Measurements from ENCODE around the gene USP22. TPM values are rescaled to one million over a fixed set of nuclear protein-coding genes. Genes with fewer than 3 reads are reported as not detected.

USP22 gene
- total RNA-seq, 3 donors from 2014 or later (not counting 1 experiment from before 2014, with no cell fraction given): 121 to 155 (median 140) TPM

- H3K27ac ChIP-seq (ENCODE audit: low read length): no peak overlapping the region
- Mint-ChIP-seq H3K9me3 (no peaks in the 10 kb centered on the region), H3K27ac (peak overlapping the region; percentile 65 to 67), H3K4me3 (no peak overlapping the region), H3K36me3 (no peaks in the 10 kb centered on the region), H3K27me3 (ENCODE audit: low read depth in 2 of 2) (no peaks in the 10 kb centered on the region), H3K4me1 (peaks cover 6 to 12% of the 10 kb centered on the region in 2 donors)
- no peak for DNase-seq
- no peak overlapping the region for H3K4me3 ChIP-seq (ENCODE audit: low read length)
- intact Hi-C loops (cut with micrococcal nuclease): no loop called here
- H3K27me3 ChIP-seq (ENCODE audit: control insufficient read depth, insufficient read depth, low read length): no peaks in the 10 kb centered on the region
- H3K9me3 ChIP-seq (ENCODE audit: control insufficient read depth, insufficient read depth, low read length): no peaks in the 10 kb centered on the region
- 87% methylated on average over 14 of the region's 16 CpGs for WGBS (ENCODE audit: insufficient coverage)
- peaks cover 29% of the 10 kb centered on the region for H3K36me3 ChIP-seq (ENCODE audit: control insufficient read depth, insufficient read depth, low read length)
- H3K4me1 ChIP-seq (ENCODE audit: control insufficient read depth, insufficient read depth, low read length): no peaks in the 10 kb centered on the region
- no peak for TF ChIP-seq CTCF (IDR thresholded peaks at IDR 0.05)
- no peak for ATAC-seq
Measured at GRCh38 chr17:20999044-20999573, 43.7 kb downstream of the USP22 start.

- H3K4me1 ChIP-seq (ENCODE audit: control insufficient read depth, insufficient read depth, low read length): no peaks in the 10 kb centered on the region
- H3K27me3 ChIP-seq (ENCODE audit: control insufficient read depth, insufficient read depth, low read length): no peaks in the 10 kb centered on the region
- ATAC-seq: no peak
- H3K9me3 ChIP-seq (ENCODE audit: control insufficient read depth, insufficient read depth, low read length): no peaks in the 10 kb centered on the region
- no peak for TF ChIP-seq CTCF (IDR thresholded peaks at IDR 0.05)
- Mint-ChIP-seq H3K9me3 (no peaks in the 10 kb centered on the region), H3K27ac (peak overlapping the region; percentile 65 to 67), H3K4me3 (no peak overlapping the region), H3K4me1 (peaks cover 6 to 12% of the 10 kb centered on the region in 2 donors), H3K36me3 (no peaks in the 10 kb centered on the region), H3K27me3 (ENCODE audit: low read depth in 2 of 2) (no peaks in the 10 kb centered on the region)
- no peak overlapping the region for H3K4me3 ChIP-seq (ENCODE audit: low read length)
- peaks cover 25% of the 10 kb centered on the region for H3K36me3 ChIP-seq (ENCODE audit: control insufficient read depth, insufficient read depth, low read length)
- no peak overlapping the region for H3K27ac ChIP-seq (ENCODE audit: low read length)
- WGBS (ENCODE audit: insufficient coverage): 77% methylated on average over 5 of the region's 5 CpGs
- no peak for DNase-seq
- intact Hi-C loops (cut with micrococcal nuclease): no loop called here
Measured at GRCh38 chr17:20998571-20999043, 44.2 kb downstream of the USP22 start.

- ATAC-seq: no peak
Measured at GRCh38 chr17:20997711-20998570, 44.9 kb downstream of the USP22 start.

More at GRCh38 chr17:20997711-20998570, 44.9 kb downstream of the USP22 start:
- no peaks in the 10 kb centered on the region for H3K9me3 Mint-ChIP-seq
- Histone ChIP-seq H3K27me3 (ENCODE audit: control insufficient read depth, insufficient read depth, low read length) (no peaks in the 10 kb centered on the region), H3K9me3 (ENCODE audit: control insufficient read depth, insufficient read depth, low read length) (no peaks in the 10 kb centered on the region), H3K4me3 (ENCODE audit: low read length) (no peak overlapping the region), H3K27ac (ENCODE audit: low read length) (no peak overlapping the region), H3K36me3 (ENCODE audit: control insufficient read depth, insufficient read depth, low read length) (peaks cover 20% of the 10 kb centered on the region), H3K4me1 (ENCODE audit: control insufficient read depth, insufficient read depth, low read length) (no peaks in the 10 kb centered on the region)
- H3K4me3 Mint-ChIP-seq: no peak overlapping the region
- intact Hi-C loops (cut with micrococcal nuclease): no loop called here
- TF ChIP-seq CTCF (IDR thresholded peaks at IDR 0.05): no peak
- H3K27me3 Mint-ChIP-seq (ENCODE audit: low read depth in 2 of 2): no peaks in the 10 kb centered on the region
- WGBS (ENCODE audit: insufficient coverage): 90% methylated on average over 22 of the region's 22 CpGs
- H3K27ac Mint-ChIP-seq: peak overlapping the region; percentile 65 to 67
- peaks cover 6 to 12% of the 10 kb centered on the region in 2 donors for H3K4me1 Mint-ChIP-seq
- no peaks in the 10 kb centered on the region for H3K36me3 Mint-ChIP-seq
- no peak for DNase-seq

All from natural killer cell (primary cell).